K562 (cell line): ENCODE results near the gene KDF1. TPM values are rescaled to one million over a fixed set of nuclear protein-coding genes. Genes with fewer than 3 reads are reported as not detected.

Source experiments
- BCLAF1 ChIP-seq, 2 experiments: fragments of 450-650 bp in 1 of 2; IDR thresholded peaks; 2 replicates each; pipeline ENCODE4 v1.6.1; 2011 to 2017; ENCODE audit warnings: low read depth in 2 of 2, antibody characterized with exemption in 1 of 2, borderline replicate concordance in 1 of 2, low read length in 1 of 2, mild to moderate bottlenecking in 1 of 2, mixed read lengths in 1 of 2; ENCODE audit not compliant: control insufficient read depth in 1 of 2
- CSDE1 ChIP-seq, 2 experiments: fragments of 450-650 bp; IDR thresholded peaks; 2 replicates each; pipeline ENCODE4 v1.6.1; 2016; ENCODE audit warnings: mild to moderate bottlenecking in 1 of 2
- CTBP1 ChIP-seq: fragments of 450-650 bp; IDR thresholded peaks from 2 replicates; pipeline ENCODE4 v1.6.1; 2016; ENCODE audit warnings: borderline replicate concordance
- CTCFL ChIP-seq: IDR thresholded peaks from 2 replicates; pipeline ENCODE4 v1.6.1; 2011; ENCODE audit warnings: borderline replicate concordance, low read depth, mild to moderate bottlenecking, moderate library complexity, low read length; ENCODE audit not compliant: insufficient read depth, poor library complexity, severe bottlenecking
- ESRRB ChIP-seq: fragments of 250-450 bp; sonication (Bioruptor Pico); IDR thresholded peaks from 2 replicates; pipeline ENCODE4 v1.5.0; 2020; ENCODE audit warnings: mild to moderate bottlenecking, moderate library complexity, borderline replicate concordance
- FOXK2 ChIP-seq, 2 experiments: fragments of 450-650 bp; IDR thresholded peaks in 1 of 2; conservative IDR thresholded peaks in 1 of 2; 2 replicates each; pipeline ENCODE4 v1.6.1; 2016; ENCODE audit warnings: low read depth in 2 of 2, mild to moderate bottlenecking in 1 of 2
- GTF2A2 ChIP-seq: IDR thresholded peaks from 2 replicates; pipeline ENCODE4 v1.6.1; 2016; ENCODE audit warnings: mild to moderate bottlenecking, missing genetic modification characterization, missing compliant biosample characterization
- HDGF ChIP-seq: fragments of 450-650 bp; IDR thresholded peaks from 2 replicates; pipeline ENCODE4 v1.6.1; 2016
- IRF2 ChIP-seq: sonication (generic); formaldehyde crosslinking; IDR thresholded peaks from 2 replicates; pipeline ENCODE4 v1.8.1; 2022; ENCODE audit warnings: mild to moderate bottlenecking, missing genetic modification reagents
- KLF13 ChIP-seq: fragments of 450-650 bp; IDR thresholded peaks from 2 replicates; pipeline ENCODE4 v1.6.1; 2016; ENCODE audit warnings: missing genetic modification characterization, low read depth, mild to moderate bottlenecking, missing compliant biosample characterization, moderate library complexity, borderline replicate concordance
- MXD1 ChIP-seq: fragments of 250-450 bp; sonication (Bioruptor Pico); IDR thresholded peaks from 2 replicates; pipeline ENCODE4 v1.8.0; 2021; ENCODE audit warnings: borderline replicate concordance, mild to moderate bottlenecking, moderate library complexity; ENCODE audit not compliant: poor library complexity, severe bottlenecking
- PHF20 ChIP-seq: fragments of 450-650 bp; IDR thresholded peaks from 2 replicates; pipeline ENCODE4 v1.6.1; 2018; ENCODE audit not compliant: partially characterized antibody
- POLR3A ChIP-seq: IDR thresholded peaks from 2 replicates; pipeline ENCODE4 v1.6.1; 2011; ENCODE audit warnings: borderline replicate concordance, mild to moderate bottlenecking, moderate library complexity; ENCODE audit not compliant: insufficient read length, insufficient read depth; ENCODE audit errors: extremely low read depth
- RAD51 ChIP-seq: fragments of 450-650 bp; IDR thresholded peaks from 2 replicates; pipeline ENCODE4 v1.7.1; 2016; ENCODE audit warnings: low read depth, mild to moderate bottlenecking, borderline replicate concordance
- TCF15 ChIP-seq: fragments of 250-450 bp; sonication (Bioruptor Pico); IDR thresholded peaks from 2 replicates; pipeline ENCODE4 v1.8.0; 2022; ENCODE audit warnings: moderate library complexity, mild to moderate bottlenecking, inconsistent platforms
- ZBTB2 ChIP-seq: fragments of 450-650 bp; IDR thresholded peaks from 2 replicates; pipeline ENCODE4 v1.6.1; 2016; ENCODE audit warnings: antibody characterized with exemption
- ZNF253 ChIP-seq: fragments of 250-450 bp; sonication (Bioruptor Pico); conservative IDR thresholded peaks from 2 replicates; pipeline ENCODE4 v1.6.1; 2021; ENCODE audit warnings: mild to moderate bottlenecking
- polyA plus RNA-seq, 8 experiments: library from polyadenylated mRNA; depleted of rRNA in 4 of 8; stranded (reverse) in 5 of 8; unstranded in 3 of 8; fragments of >200 nt; fragmentation: Nextera tagmentation in 2 of 8; fragmentation: Illumina TruSeq in 1 of 8; extraction: Ambion mirVana in 2 of 8; extraction: Trizol in 1 of 8; gene quantifications; 2 replicates each; pipeline versions ENCODE4 v1.2.1 to v1.2.3, GENCODE V29; 2011 to 2014; ENCODE audit warnings: inconsistent platforms in 1 of 8, missing spikeins in 1 of 8
- total RNA-seq, 7 experiments: library from RNA; depleted of rRNA in 6 of 7; stranded (reverse); fragments of >200 nt in 6 of 7; fragmentation: Illumina TruSeq in 2 of 7; extraction: Trizol in 2 of 7; gene quantifications; 2 replicates each; pipeline versions ENCODE4 v1.2.1 to v1.2.3, GENCODE V29; 2011 to 2021; ENCODE audit warnings: low replicate concordance in 1 of 7

The KDF1 gene
- total and polyA plus RNA-seq, 9 of the 15 experiments (the other 6 are each of a cell fraction or from before 2014, with no cell fraction given): 0.38 to 1.9 (median 0.83) TPM

GRCh38 chr1:26900001-26900814, 60.1 kb downstream of the KDF1 start, which contains the start of gene GPATCH3 (continued):
- TF ChIP-seq ZBTB2 (no peak), MXD1 (CRISPR knock-in tag) (peak; percentile 75), ZNF253 (CRISPR knock-in tag) (no peak), ESRRB (no peak), IRF2 (CRISPR knock-in tag) (no peak), BCLAF1 (IDR thresholded peaks at IDR 0.05; ENCODE audit: borderline replicate concordance in 1 of 2, control insufficient read depth in 1 of 2, low read depth in 2 of 2, low read length in 1 of 2) (no peak), HDGF (no peak), FOXK2 (conservative IDR thresholded peaks at IDR 0.05 in 1 of 2, IDR thresholded peaks at IDR 0.05 in 1 of 2; ENCODE audit: low read depth in 2 of 2) (peak; percentile 79 to 84; a peak in 3 of 4 replicates), RAD51 (peak; percentile 95), POLR3A (no peak), CSDE1 (IDR thresholded peaks at IDR 0.05) (peak in 1 of 2 experiments; percentile 14; a peak in 1 of 4 replicates), CTBP1 (no peak; the same call in 1 of the 2 replicates), GTF2A2 (tag) (peak; percentile 17; the same call in 1 of the 2 replicates), CTCFL (no peak), TCF15 (CRISPR knock-in tag) (no peak; the same call in 1 of the 2 replicates), PHF20 (peak; percentile 100), KLF13 (tag) (peak; percentile 54; the same call in 1 of the 2 replicates)
